Panc1 (cell line): ENCODE measurements around the gene APCDD1. TPM values are rescaled to one million over a fixed set of nuclear protein-coding genes. Genes with fewer than 3 reads are reported as not detected.

Experiments used
- ATAC-seq: fragments of 200-7000 bp; cut with Tn5 transposase; 2 replicates; pipeline ENCODE4 v1.9.1; 2020; ENCODE audit warnings: mild to moderate bottlenecking, moderate library complexity
- BruUV-seq: library from RNA; stranded (reverse); fragments of 400-500 nt; replicated peaks from 2 replicates; lab custom pipeline; 2021; lab: Mats Ljungman, UMichigan
- CTCF ChIA-PET: fragments of 300-600 bp; sonication (Branson Sonifier 250); formaldehyde crosslinking; loops from one replicate; lab custom pipeline; 2022; ENCODE audit warnings: antibody characterized with exemption; lab: Charles Lee
- POLR2A ChIA-PET: fragments of 300-600 bp; sonication (Branson Sonifier 250); formaldehyde crosslinking; loops from one replicate; lab custom pipeline; 2022; ENCODE audit warnings: antibody characterized with exemption; lab: Charles Lee
- DNase-seq: peaks from one replicate; pipeline ENCODE4 v3.0.0-alpha.2; 2010; ENCODE audit warnings: low read depth, low spot score
- H3K27ac ChIP-seq: 2 replicates; pipeline ENCODE4 v1.5.1; 2011; ENCODE audit warnings: mild to moderate bottlenecking, low read length, inconsistent platforms
- H3K27me3 ChIP-seq: fragments of 200-500 bp; sonication (Bioruptor generic); 2 replicates; pipeline ENCODE4 v1.6.0; 2014; ENCODE audit warnings: low read length, inconsistent platforms; ENCODE audit not compliant: control insufficient read depth, insufficient read depth
- H3K36me3 ChIP-seq: fragments of 200-500 bp; sonication (Bioruptor generic); 2 replicates; pipeline ENCODE4 v1.5.1; 2014; ENCODE audit warnings: inconsistent platforms, mild to moderate bottlenecking, low read length, moderate library complexity; ENCODE audit not compliant: control insufficient read depth, insufficient read depth
- H3K4me1 ChIP-seq: 2 replicates; pipeline ENCODE4 v1.5.1; 2011; ENCODE audit warnings: inconsistent platforms, mild to moderate bottlenecking, low read length, moderate library complexity; ENCODE audit not compliant: control insufficient read depth, insufficient read depth
- H3K4me3 ChIP-seq, 2 experiments: 2 replicates each; pipeline ENCODE4 v1.5.1; 2011 to 2012; ENCODE audit warnings: low read depth in 2 of 2, low read length in 2 of 2, mild to moderate bottlenecking in 2 of 2, inconsistent platforms in 1 of 2, moderate library complexity in 1 of 2
- H3K9me3 ChIP-seq: fragments of 200-500 bp; sonication (Bioruptor generic); 2 replicates; pipeline ENCODE4 v1.5.1; 2014; ENCODE audit warnings: low read depth, mild to moderate bottlenecking, inconsistent platforms, low read length, moderate library complexity; ENCODE audit not compliant: control insufficient read depth, insufficient read depth
- CTCF ChIP-seq: fragments of 450-650 bp; IDR thresholded peaks from 2 replicates; pipeline ENCODE4 v1.5.1; 2017; ENCODE audit warnings: mild to moderate bottlenecking
- POLR2AphosphoS5 ChIP-seq: IDR thresholded peaks from 2 replicates; pipeline ENCODE4 v1.6.1; 2012; ENCODE audit warnings: mild to moderate bottlenecking, low read depth, low read length, moderate library complexity
- SIN3A ChIP-seq: IDR thresholded peaks from 2 replicates; pipeline ENCODE4 v1.6.1; 2012; ENCODE audit warnings: low read depth, mild to moderate bottlenecking, low read length, moderate library complexity, borderline replicate concordance; ENCODE audit not compliant: insufficient read depth
- TCF7L2 ChIP-seq: IDR thresholded peaks from 2 replicates; pipeline ENCODE4 v1.6.1; 2011; ENCODE audit warnings: mild to moderate bottlenecking, low read depth, low read length, inconsistent platforms
- in situ Hi-C: cut with HindIII; loops from 2 replicates; pipeline ENCODE4 v1.10.0; 2016; ENCODE audit warnings: low sequenced_read_pairs, low pct_unique_long_range_greater_than_20kb
- intact Hi-C: fragments of 100-400 bp; cut with micrococcal nuclease; formaldehyde crosslinking; loops from one replicate; pipeline ENCODE4 v1.10.0; 2022; ENCODE audit not compliant: unreplicated experiment
- total RNA-seq: library from RNA; stranded (reverse); gene quantifications from one replicate; pipeline ENCODE4 v1.2.1, GENCODE V29; 2021; ENCODE audit not compliant: unreplicated experiment
- TF ChIP-seq, protein P1 (sequence below), 2 experiments: IDR thresholded peaks; 2 replicates each; pipeline ENCODE4 v1.6.1; 2011 to 2012; ENCODE audit warnings: low read depth in 2 of 2, control low read depth in 1 of 2, low read length in 1 of 2, mild to moderate bottlenecking in 1 of 2, moderate library complexity in 1 of 2; ENCODE audit not compliant: insufficient read depth in 1 of 2

Gene APCDD1
- total RNA-seq, 1 experiment from 2014 or later, result 0.36 TPM

DNA sequence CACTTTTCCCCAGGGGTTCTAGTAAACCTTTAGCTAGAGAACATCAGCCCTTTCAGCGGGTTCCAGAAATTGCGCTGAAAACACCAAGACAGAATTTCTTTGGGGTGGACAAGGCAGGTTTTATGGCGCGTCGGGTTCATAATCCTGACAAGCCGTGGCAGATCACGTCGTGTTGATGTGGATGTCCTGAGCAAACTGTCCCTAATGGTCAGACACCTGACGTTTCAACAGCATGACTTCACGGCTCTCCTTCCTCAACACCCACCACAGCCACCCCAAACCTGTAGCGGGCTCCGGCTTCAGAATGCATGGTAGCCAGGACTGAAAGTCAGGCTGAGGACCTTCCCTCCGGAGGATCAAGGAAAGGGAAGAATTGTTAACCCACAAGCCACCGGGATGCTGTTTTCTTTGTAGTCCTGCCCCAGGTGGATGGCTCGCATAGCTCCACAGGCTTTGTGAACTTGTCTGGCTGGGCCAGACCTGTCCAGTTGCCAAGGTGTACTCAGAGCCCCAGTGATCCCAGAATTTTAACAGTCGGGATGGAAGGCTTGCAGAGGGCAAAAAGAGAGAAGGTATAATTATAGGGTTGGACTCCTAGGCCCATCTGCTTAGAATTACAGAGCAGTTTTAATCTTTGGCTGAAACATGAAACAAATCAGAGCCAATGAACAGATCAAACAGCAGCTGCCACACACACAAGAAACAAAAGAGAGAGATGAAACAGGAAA lies 1.5 kb downstream of the APCDD1 start:
- no peaks in the 10 kb centered on the region for H3K36me3 ChIP-seq
- H3K27ac ChIP-seq, result no peak overlapping the region
- H3K9me3 ChIP-seq, result no peaks in the 10 kb centered on the region
- in situ Hi-C loops (no loop called here), intact Hi-C loops (no loop called here)
- ChIA-PET CTCF (interaction anchor here (0.7 kb wide), 1 partner anchor 70 kb away, joined by 3 read pairs; the partner anchor contains the start of gene NAPG), POLR2A (no interaction called here)
- no TSS peak for BruUV-seq
- no peaks in the 10 kb centered on the region for H3K4me1 ChIP-seq
- TF ChIP-seq, protein P1, sequence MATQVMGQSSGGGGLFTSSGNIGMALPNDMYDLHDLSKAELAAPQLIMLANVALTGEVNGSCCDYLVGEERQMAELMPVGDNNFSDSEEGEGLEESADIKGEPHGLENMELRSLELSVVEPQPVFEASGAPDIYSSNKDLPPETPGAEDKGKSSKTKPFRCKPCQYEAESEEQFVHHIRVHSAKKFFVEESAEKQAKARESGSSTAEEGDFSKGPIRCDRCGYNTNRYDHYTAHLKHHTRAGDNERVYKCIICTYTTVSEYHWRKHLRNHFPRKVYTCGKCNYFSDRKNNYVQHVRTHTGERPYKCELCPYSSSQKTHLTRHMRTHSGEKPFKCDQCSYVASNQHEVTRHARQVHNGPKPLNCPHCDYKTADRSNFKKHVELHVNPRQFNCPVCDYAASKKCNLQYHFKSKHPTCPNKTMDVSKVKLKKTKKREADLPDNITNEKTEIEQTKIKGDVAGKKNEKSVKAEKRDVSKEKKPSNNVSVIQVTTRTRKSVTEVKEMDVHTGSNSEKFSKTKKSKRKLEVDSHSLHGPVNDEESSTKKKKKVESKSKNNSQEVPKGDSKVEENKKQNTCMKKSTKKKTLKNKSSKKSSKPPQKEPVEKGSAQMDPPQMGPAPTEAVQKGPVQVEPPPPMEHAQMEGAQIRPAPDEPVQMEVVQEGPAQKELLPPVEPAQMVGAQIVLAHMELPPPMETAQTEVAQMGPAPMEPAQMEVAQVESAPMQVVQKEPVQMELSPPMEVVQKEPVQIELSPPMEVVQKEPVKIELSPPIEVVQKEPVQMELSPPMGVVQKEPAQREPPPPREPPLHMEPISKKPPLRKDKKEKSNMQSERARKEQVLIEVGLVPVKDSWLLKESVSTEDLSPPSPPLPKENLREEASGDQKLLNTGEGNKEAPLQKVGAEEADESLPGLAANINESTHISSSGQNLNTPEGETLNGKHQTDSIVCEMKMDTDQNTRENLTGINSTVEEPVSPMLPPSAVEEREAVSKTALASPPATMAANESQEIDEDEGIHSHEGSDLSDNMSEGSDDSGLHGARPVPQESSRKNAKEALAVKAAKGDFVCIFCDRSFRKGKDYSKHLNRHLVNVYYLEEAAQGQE (IDR thresholded peaks at IDR 0.05; ENCODE audit: insufficient read depth in 1 of 2, low read depth in 2 of 2, low read length in 1 of 2), result no peak
- TF ChIP-seq SIN3A, result no peak
- no peak for TF ChIP-seq CTCF
- no peak for TF ChIP-seq TCF7L2
- no peak for TF ChIP-seq POLR2AphosphoS5
- DNase-seq, result no peak
- no peak overlapping the region for H3K4me3 ChIP-seq
- no peak for ATAC-seq
- H3K27me3 ChIP-seq, result peaks cover 47% of the 10 kb centered on the region

GRCh38 chr18:10456718-10457117 lies 2.3 kb downstream of the APCDD1 start:
- H3K27me3 ChIP-seq, result peaks cover 49% of the 10 kb centered on the region
- no peak overlapping the region for H3K27ac ChIP-seq
- TF ChIP-seq, protein P1 (IDR thresholded peaks at IDR 0.05; ENCODE audit: insufficient read depth in 1 of 2, low read depth in 2 of 2, low read length in 1 of 2), result no peak
- TF ChIP-seq SIN3A (no peak), POLR2AphosphoS5 (no peak), CTCF (no peak), TCF7L2 (no peak)
- DNase-seq (no peak), ATAC-seq (no peak)
- H3K4me3 ChIP-seq, result no peak overlapping the region
- BruUV-seq, result no TSS peak
- H3K9me3 ChIP-seq, result no peaks in the 10 kb centered on the region
- in situ Hi-C loops (no loop called here), intact Hi-C loops (no loop called here)
- ChIA-PET POLR2A (no interaction called here), CTCF (no interaction called here)
- H3K36me3 ChIP-seq, result no peaks in the 10 kb centered on the region
- H3K4me1 ChIP-seq, result no peaks in the 10 kb centered on the region
